Germinal center (tissue), 1 donor: ENCODE data around the gene PTPA.
A peak's percentile ranks its signal among the peaks of the same experiment; 100 is the strongest.

Source experiments
- DNase-seq: peaks from one replicate; pipeline ENCODE4 v3.0.0; 2012; ENCODE audit warnings: mixed read lengths, low spot score

Gene PTPA

DNA sequence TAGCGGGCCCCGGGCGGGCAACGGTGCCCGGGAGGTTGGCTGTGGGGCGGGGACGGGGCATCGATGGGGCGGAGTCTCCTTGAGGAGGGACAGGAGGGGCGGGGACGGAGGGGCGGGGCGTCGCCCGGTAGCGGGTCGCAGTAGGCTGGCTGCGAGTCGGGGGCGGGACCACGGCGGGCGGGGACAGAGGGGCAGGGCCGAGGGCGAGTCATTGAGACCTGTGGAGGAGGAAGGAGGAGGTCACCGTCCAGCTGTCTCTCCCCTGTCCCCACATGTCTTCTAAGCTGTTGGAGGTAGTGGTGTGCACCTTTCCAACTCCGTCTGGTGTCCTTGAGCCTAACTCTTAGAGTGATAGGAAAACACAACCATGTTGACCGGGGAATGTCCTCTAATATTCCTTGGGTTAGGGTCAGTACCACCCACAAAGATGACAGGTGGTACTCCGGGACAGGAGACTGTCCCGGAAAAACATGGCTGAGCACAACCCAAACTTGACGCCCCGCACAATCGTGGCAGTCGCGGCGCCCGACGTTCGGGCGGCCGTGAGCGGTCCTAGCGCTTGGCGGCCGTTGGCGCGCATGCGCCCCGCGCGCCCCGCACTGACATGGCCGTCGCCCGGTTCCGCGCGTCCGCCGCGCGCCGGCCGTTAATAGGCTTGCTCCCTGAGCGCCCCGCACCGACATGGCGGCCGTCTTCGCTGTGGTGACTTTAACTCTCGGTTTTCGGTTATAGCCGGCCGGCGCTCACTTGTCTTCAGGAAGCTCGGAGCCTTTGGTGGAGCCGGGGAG, at the start of gene PTPA, which contains the start of gene CRAT:
Gene PTPA, plus strand, starts transcription at position 676 of the 788 bp plus-strand sequence. CDS start 186 bp downstream, outside the sequence.
Gene CRAT, minus strand, starts transcription at position 54 of the 788 bp plus-strand sequence. CDS start 284 bp downstream, outside the sequence.
- peak; percentile 100 for DNase-seq

DNA sequence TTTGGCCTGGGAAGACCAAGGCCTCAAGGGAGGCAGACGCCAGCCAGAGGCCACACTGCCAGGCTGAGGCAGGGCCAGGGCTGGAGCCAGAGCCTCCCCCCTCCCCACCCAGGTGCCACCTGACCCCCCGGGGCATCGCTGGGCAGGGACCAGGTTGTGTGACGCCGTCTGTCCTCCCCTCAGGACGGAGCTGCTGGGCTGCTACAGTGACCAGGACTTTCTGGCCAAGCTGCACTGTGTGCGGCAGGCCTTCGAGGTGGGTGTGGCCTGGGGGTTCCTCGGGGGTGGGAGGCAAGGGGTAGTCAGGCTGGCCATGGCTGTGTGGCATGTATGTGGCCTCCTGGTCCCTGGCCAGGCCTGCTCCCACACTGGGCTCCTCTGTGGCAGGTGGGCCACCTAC, 48.2 kb upstream of the PTPA start:
- DNase-seq = no peak

DNA sequence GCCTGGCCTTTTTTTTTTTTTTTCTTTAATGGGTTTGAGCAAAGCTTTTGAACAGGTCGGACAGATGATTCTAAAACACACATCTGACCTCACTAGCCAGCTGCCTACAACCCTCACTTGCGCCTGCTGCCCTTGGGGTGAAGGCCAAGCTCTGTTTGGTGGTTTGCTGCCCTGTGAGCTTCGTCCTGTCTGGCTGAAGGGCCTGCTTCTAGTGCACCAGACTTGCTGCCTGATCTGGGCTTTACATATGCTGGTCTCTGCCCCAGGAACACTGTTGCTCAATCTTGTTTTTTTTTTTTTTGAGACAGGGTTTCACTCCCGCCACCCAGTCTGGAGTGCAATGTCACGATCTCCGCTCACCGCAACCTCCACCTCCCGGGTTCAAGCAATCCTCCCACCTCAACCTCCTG, 46.7 kb upstream of the PTPA start:
- no peak for DNase-seq

DNA sequence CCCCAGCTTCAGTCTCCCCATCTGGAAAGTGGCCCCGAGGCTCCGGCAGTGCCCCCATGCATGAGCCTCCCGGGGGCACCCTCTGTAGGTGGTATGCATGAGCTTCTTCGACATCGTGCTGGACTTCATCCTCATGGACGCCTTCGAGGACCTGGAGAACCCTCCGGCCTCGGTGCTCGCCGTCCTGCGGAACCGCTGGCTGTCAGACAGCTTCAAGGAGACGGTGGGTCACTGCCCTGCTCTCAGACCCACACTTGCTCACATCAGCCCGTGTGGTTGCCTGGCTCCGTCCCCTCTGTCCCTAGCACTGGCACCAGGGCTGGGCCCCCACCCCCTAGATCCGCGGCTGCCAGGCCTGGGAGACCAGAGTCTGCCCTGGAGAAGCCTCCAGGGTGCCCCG, 43.1 kb upstream of the PTPA start:
- DNase-seq = no peak

DNA sequence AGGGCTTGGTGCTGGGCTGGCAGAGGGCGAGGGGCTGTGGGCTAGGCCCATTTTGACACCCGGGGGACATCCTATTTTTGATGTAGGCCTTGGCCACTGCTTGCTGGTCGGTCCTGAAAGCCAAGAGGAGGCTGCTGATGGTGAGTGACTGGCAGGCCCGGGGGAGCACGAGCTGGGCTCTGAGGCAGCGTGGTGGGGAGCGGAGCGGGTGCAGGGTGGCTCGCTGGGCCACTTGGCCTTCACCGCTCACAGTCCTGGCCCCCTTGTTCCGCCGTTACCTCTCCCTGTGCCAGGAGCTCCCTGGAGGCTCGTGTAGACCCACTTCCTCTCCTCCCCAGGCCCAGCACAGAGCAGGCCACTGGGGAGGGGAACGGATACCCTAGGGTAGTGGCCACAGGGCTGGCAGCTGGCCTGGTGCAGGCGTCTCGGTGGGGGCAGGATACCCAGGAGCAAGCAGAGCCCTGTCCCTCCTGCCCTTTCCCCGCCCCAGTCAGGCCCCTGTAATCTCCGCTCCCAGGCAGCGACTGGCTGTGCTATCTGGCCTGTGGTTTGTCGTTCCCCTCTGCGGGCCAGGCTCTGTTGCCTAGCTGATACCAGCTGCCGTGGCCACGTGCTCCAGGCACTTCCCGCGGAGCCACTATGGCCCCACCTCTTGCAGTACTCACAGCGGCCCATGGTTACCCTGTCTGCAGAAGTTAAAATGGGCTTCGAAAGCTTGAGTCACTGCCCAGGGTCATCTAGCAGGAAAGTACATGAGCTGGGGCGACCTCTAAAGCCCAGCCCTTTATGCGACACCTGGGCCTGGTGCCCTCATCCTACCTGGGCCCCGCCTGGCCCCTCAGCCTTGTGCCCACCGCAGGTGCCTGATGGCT, 42.0 kb upstream of the PTPA start:
- DNase-seq = peak; percentile 65

DNA sequence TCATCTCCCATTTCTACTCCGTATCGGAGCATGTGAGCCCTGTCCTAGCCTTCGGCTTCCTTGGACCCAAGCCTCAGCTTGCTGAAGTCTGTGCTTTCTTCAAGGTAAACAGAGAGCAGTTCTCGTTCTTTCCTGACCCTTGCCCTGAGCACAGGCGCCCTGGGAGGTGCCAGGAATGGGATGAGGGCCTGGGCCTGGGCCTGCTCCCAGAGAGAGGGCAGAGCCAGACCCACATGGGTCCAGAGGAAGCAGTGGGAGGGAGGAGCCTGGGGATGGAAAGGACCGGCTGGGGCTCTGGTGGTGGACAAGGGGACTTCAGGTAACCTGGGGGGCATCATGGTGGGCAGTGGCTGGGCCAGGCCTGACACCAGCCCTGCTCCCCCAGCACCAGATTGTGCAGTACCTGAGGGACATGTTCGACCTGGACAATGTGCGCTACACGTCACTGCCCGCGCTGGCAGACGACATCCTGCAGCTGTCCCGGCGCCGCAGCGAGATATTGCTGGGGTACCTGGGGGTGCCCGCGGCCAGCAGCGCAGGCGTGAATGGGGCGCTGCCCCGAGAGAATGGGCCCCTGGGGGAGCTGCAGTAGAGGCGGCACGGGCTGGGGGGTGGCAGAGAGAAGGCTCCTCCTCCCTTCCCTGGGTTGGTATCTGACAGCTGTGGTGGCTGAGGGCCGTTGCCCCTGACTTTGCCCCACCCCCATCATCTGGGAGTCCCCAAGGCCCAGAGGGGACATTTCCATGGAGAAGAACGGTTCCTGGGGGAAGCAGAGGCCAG, 41.2 kb upstream of the PTPA start:
- DNase-seq = no peak

DNA sequence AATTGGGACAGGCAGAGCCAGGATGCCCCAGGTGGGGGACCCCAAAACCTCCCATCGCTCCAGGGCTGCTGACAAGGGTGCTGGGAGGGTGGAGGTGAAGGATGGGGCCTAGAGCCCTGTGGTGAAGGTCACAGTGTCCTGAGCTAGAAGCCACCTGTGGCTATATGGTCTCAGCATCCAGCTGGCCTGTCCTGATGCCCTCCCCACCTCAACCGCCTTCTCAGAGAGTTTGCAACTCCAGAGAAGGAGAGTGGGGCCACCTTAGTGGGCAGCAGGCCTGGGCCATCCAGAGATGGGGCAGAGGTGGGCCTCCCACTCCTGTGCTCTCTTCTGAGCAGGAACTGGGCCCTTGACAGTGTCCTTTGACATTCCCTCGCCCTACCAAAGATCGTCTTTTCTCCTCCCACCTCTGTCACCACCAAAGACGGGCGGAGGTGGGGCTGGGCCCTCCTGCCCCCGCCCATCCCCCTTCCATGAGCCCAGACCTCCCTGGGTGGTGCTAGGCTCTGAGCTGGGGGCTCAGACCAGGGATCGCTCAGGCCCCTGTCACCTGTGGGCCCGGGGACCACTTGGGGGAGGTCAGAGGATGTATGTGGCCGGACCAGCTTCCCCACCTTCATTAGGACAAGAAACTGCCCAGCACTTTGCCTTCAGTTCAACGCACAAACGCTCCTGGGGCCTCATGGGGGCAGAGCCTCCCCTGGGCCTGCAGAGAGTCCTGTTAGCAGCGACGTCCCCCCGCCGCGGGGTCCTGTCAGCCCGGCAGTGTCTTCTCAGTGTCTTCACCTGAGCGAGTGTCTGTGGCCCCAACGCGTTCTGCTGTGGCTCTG, 40.3 kb upstream of the PTPA start:
- no peak for DNase-seq

DNA sequence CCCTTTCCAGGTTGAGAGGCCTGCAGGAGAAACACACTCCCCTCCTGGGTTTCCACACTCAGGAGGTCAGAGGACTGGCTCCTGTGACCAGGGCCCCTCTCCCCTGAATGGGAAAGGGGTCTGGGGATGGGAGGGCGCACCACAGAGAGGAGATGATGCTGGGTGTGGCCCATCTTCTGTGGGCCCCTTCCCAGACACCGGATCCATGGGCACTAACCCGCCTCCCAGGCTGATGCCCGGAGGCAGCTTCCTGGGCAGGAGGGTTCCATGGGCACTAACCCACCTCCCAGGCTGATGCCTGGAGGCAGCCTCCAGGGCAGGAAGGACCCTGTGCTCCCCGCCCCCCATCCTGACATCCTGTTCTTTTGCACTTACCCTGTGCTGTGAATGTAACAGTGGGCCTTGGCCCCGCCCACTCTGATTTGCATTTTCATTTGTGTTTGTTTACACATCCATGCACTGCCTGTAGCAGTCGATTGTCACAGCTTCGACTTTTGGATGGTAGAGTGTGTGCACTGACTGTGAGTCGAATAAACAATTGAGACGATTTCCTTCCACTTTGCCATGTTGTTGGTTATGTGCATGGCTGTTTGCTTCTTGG, 39.6 kb upstream of the PTPA start:
- no peak for DNase-seq

DNA sequence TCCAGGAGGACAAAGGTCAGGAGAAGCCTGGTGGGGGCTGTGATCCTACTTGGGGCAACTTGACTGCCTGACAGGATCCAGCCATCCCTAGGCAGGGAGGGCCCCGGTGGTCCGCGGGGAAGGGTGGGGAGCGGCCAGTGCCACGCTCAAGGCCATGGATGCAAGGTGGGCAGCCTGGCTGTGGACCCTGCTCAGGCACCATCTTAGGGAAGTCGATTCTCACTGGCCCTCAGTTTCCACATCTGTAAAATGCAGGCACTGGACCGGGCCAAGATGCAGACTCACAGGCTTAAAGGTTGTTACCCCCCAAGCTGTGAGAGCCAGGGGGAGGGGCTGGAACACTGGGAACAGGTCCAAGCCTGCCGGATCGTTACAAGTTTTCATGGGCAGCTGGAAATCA, 39.0 kb upstream of the PTPA start:
- DNase-seq = no peak

DNA sequence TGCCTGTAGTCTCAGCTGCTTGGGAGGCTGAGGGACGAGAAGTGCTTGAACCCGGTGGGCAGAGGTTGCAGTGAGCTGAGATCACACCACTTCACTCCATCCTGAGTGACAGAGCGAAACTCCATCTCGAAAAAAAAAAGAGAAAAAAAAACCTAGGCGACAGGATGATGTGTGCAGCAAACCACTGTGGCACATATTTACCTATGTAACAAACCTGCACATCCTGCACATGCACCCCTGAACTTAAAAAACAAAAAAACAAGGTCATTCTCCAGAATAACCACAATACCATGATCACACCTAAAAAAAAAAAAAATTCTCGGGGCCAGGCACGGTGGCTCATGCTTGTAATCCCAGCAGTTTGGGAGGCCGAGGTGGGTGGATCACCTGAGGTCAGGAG, 37.8 kb upstream of the PTPA start:
- no peak for DNase-seq

DNA sequence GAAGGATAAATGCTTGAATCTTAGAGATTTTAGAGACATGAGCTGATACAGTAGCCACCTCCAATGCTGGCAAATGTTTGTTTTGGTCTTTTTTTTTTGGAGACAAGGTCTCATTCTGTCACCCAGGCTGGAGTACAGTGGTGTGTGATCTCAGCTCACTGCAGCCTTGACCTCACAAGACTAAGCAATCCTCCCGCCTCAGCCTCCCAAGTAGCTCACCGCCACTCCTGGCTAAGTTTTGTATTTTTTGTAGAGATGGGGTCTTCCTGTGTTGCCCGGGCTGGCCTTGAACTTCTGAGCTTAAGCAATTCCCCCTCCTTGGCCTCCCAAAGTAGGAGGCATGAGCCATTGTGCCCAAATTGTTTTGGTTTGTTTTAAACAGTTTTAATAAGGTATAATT, 37.1 kb upstream of the PTPA start:
- DNase-seq = no peak

DNA sequence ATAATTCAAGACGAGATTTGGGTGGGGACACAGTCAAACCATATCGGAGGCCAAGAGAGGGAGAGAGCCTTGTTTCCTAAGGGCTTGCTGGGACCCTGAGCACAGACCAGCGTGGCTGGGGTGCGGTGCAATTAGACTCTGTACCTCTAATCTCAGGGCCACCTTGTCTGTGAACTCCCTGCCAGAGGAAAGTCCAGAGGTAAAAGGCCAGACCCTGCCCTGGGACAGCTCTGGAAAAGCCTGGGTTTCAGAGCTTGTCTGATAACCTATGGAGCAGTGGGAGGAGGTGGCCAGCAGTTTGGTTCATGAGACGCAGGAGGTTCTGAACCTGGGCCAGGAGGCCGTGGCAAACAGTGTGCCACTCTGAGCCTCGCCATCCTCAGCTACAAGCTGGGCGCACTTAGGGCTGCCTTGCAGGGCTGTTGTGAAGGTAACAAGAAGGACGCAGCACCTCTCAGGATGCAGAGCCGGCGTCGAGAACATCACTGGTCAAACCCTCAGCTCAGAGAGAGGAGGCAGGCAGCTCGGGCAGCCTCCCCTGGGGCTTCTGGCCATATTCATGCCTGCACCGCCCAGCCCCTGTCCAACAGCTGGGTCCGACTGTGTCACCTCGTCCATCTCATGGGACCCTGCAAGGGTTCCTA, 35.1 kb upstream of the PTPA start:
- no peak for DNase-seq

DNA sequence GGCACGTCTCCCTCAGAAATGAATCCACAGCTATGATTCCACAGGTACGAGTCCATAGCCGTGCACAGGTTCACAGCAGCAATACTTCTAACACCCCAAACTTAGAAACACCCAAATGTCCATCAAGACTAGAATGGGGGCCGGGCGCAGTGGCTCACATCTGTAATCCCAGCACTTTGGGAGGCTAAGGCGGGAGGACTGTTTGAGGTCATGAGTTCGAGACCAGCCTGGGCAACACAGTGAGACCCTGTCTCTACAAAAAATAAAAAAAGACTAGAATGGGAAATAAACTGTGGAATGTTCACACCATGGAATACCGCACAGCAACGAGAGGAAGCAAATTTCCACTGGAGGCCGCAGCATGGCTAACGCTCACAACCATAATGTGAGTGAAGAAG, 34.6 kb upstream of the PTPA start:
- no peak for DNase-seq

DNA sequence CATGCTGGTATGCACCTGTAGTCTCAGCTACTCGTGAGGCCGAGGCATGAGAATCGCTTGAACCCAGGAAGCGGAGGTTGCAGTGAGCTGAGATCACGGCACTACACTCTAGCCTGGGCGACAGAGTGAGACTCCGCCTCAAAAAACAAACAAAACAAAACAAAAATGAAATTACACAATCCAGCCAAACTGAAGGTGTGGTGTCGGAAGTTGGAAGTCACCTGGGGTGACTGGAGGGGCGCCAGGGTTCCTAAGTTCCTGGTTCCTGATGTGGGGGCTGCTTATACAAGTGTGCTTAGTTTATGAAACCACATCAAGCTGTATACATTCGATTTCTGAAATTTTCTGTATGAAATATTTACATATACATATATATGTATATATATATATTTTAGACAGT, 34.0 kb upstream of the PTPA start:
- no peak for DNase-seq

DNA sequence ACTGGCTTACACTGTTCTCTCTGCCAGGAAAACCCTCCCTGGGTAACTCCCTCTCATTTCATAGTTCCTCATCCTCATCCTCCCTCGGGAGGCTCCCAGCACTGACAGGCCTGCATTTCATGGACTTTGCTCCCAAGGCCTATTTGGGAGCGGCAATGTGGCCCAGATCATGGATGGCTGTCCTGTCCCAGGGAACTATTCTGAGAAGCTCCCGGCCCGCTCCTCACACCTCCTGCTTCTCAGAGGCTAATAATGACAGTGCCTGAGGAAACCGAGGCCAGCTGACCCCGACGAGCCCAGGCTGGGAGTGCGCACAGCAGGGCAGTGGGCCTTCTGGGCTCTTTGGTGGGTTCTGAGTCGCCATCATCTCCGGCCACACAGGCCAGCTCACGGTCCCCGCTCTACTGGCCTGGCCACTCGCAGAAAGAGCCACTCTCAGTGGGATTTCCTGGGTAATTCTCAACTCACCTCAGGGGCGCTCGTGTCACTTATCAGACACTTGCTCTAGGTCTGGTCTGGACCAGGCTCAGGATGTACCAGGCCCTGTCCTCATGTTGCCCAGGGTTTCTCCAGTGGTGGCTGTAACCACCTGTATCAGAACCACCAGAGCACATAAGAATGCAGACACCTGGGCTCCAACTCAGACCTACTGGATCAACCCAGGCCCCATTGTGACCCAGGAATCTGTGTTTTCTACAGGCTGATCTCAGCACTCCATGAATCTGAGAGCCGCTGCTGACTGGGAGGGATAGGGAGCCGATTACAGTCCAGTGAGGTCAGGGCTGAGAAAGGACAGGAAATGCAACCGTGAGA, 32.3 kb upstream of the PTPA start:
- no peak for DNase-seq

DNA sequence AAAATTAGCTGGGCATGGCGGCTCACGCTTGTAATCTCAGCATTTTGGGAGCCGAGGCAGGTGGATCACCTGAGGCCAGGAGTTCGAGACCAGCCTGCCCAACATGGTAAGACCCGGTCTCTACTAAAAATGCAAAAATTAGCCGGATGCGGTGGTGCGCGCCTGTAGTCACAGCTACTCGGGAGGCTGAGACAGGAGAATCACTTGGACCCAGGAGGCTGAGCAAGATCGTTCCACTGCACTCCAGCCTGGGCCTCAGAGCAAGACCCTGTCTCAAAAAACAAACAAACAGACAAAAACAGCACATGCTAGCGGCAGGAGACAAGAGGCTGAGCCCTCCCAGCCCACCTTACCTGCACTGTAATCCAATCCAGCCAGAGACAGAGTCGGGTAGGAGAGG, 31.4 kb upstream of the PTPA start:
- DNase-seq = no peak

DNA sequence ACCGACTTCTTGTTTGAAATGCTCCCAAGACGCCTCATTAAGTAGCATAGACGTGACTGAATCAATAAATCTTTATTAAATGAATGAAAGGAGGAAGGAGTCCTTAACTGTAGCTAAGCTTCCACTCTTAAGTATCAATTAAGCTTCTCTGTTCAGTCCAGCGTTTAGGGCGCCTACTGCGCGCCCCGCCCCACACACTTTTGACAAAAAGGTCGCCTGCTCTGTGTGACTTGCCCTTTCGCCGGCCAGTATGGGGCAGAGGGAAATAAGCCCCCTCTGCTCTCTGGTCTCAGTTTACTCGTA, 31.0 kb upstream of the PTPA start:
- no peak for DNase-seq

DNA sequence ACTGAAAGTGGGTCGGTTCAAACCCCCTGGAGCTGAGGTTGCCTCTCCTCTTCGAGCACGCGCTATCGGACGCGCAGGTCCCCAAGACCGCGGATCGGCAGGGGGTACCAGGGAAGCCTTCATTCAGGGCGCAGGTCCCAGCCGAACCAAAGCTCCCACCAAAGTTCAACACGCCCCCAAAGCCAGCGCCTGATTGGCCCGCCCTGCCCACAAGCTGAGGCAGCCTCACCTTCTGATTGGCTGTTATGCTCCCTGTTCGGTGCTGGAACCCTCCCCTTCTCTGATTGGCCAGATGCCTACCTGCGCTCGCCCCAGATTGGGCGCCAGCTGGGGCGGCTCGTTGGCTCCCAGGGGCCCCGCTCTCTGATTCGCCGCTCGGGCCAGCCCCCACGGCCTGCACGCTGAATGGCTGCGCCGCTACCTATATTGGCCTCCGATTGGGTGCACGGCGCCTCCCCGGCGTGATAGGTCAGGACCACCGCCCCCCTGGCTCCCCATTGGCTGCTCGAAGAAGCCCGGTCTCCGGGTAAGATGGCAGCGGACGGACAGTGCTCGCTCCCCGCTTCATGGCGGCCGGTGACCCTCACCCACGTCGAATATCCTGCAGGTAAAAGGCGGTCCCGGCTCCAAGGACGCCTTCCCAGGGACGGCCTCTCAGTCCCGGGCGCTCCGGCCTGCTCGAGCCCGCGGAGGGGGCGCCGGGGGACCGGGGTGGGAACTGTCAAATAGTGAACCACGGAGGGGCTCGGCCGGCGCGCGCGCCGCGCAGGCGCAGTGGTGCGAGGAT, 30.4 kb upstream of the PTPA start, which contains the start of gene DOLPP1:
Gene DOLPP1, plus strand, starts transcription at position 511 of the 787 bp plus-strand sequence. Its CDS starts 21 bp downstream, at position 532.
- peak; percentile 100 for DNase-seq

DNA sequence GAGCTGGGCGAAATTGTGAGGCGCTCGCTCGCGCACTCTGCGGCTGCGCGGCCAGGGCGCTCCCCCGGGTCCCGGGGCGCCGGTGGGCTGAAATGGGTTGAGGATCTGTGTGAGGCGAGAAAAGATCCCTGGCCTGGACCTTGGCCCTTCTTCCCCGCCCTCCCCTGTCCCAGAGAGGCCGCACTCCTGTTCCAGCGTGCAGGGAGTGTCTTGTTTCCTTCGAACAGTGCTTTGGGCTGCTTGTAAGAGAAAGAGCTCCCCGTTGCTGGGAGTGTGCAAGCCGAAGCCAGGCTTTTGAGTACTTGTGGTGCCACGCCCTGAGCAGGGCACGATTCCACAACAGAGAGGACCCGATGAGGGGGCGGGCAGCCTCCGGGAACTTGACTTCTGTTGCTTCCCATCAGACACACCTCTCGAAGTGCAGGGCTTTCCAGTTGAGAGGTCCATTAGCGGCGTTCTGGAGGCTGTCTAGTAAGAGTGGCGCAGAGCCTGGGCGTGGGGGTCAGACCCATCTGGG, 29.8 kb upstream of the PTPA start:
- peak; percentile 96 for DNase-seq
